Tibial artery (tissue), 4 donors: ENCODE data around the gene FTCDNL1.

Source experiments
- DNase-seq, 2 donors: peaks; one replicate each; pipeline ENCODE4 v3.0.0-alpha.2; 2019
- H3K27ac ChIP-seq, 2 donors: fragments of 200-600 bp; sonication (generic) in 1 of 2; 1 replicate in 1 of 2; 2 replicates in 1 of 2; pipeline ENCODE4 v1.5.1; 2018 to 2019; ENCODE audit warnings: mild to moderate bottlenecking in 1 of 2
- H3K27me3 ChIP-seq, 2 donors: fragments of 200-600 bp; sonication (generic) in 1 of 2; one replicate each; pipeline versions ENCODE4 v1.5.1 to v1.6.0; 2016 to 2019
- H3K36me3 ChIP-seq, 3 donors: fragments of 200-600 bp; sonication (generic) in 2 of 3; one replicate each; pipeline ENCODE4 v1.5.1; 2016 to 2019; ENCODE audit warnings: mild to moderate bottlenecking in 2 of 3
- H3K4me1 ChIP-seq, 4 donors: fragments of 200-600 bp; sonication (generic) in 2 of 4; 1 replicate in 3 of 4; 2 replicates in 1 of 4; pipeline ENCODE4 v1.5.1; 2016 to 2019
- H3K4me3 ChIP-seq, 2 donors: fragments of 200-600 bp; sonication (generic) in 1 of 2; 1 replicate in 1 of 2; 2 replicates in 1 of 2; pipeline ENCODE4 v1.5.1; 2018 to 2019; ENCODE audit warnings: mild to moderate bottlenecking in 2 of 2
- H3K9me3 ChIP-seq, 3 donors: fragments of 200-600 bp; sonication (generic) in 1 of 3; one replicate each; pipeline ENCODE4 v1.5.1; 2016 to 2019
- intact Hi-C: fragments of 100-400 bp; cut with DNase I; formaldehyde crosslinking; loops from one replicate; pipeline ENCODE4 v1.15.0; 2023; ENCODE audit warnings: low total_unique reads
- TF ChIP-seq, protein P1 (sequence below), 2 experiments: fragments of 200-600 bp in 1 of 2; fragments of 450-650 bp in 1 of 2; IDR thresholded peaks; one replicate each; pipeline ENCODE4 v1.5.1; 2017 to 2019; ENCODE audit warnings: antibody characterized with exemption in 2 of 2, mild to moderate bottlenecking in 1 of 2, moderate library complexity in 1 of 2

Gene FTCDNL1

DNA sequence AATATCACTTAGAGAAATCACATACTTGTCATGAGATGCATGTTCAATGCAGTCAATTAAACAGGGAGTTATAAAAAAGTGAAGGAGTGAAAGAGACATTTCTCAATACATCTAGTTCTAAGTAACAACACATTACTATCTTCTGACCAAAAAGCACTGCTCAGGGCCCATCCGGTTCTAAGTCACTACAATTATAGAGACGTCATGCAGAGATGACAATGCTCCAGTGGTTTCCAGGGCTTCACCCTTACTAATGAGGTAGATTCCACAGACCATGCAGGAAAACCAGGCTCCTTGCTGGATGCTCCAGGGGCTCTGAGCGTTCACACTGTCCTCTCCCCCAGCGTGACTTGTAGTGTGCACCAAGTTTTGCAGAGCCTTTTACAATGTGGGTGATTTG lies 88.0 kb downstream of the FTCDNL1 start:
- intact Hi-C loops = no loop called here
- Histone ChIP-seq H3K36me3 (no peaks in the 10 kb centered on the region), H3K27ac (no peak overlapping the region), H3K27me3 (no peaks in the 10 kb centered on the region), H3K4me1 (no peaks in the 10 kb centered on the region), H3K4me3 (no peak overlapping the region), H3K9me3 (no peaks in the 10 kb centered on the region)
- TF ChIP-seq, protein P1, sequence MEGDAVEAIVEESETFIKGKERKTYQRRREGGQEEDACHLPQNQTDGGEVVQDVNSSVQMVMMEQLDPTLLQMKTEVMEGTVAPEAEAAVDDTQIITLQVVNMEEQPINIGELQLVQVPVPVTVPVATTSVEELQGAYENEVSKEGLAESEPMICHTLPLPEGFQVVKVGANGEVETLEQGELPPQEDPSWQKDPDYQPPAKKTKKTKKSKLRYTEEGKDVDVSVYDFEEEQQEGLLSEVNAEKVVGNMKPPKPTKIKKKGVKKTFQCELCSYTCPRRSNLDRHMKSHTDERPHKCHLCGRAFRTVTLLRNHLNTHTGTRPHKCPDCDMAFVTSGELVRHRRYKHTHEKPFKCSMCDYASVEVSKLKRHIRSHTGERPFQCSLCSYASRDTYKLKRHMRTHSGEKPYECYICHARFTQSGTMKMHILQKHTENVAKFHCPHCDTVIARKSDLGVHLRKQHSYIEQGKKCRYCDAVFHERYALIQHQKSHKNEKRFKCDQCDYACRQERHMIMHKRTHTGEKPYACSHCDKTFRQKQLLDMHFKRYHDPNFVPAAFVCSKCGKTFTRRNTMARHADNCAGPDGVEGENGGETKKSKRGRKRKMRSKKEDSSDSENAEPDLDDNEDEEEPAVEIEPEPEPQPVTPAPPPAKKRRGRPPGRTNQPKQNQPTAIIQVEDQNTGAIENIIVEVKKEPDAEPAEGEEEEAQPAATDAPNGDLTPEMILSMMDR (IDR thresholded peaks at IDR 0.05) = no peak
- DNase-seq = no peak

DNA sequence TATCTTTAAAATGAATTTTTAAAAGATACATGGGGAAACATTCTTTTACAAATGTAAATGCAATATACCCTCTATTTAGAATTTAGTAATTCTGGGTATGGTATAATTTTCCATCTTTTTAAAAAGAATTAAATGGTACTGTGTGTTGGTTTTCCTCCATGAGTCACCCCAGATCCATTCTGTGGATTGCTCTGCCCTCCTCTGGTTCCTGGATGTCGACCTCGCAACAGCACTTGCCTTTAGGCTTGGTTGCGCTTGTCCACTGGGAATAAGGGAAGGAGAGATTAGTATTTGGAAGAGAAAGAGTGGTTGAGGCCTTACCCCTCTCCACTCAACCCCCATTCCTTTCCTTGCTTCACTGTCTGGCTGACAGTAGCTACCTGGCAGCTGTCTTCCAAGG lies 90.4 kb downstream of the FTCDNL1 start:
- H3K9me3 ChIP-seq = no peaks in the 10 kb centered on the region
- H3K27me3 ChIP-seq = no peaks in the 10 kb centered on the region
- DNase-seq = no peak
- H3K4me3 ChIP-seq = no peak overlapping the region
- H3K4me1 ChIP-seq = peaks cover 0 to 10% (median 0%) of the 10 kb centered on the region in 4 donors
- no peaks in the 10 kb centered on the region for H3K36me3 ChIP-seq
- H3K27ac ChIP-seq = no peak overlapping the region
- TF ChIP-seq, protein P1 (IDR thresholded peaks at IDR 0.05) = no peak
- intact Hi-C loops = no loop called here

DNA sequence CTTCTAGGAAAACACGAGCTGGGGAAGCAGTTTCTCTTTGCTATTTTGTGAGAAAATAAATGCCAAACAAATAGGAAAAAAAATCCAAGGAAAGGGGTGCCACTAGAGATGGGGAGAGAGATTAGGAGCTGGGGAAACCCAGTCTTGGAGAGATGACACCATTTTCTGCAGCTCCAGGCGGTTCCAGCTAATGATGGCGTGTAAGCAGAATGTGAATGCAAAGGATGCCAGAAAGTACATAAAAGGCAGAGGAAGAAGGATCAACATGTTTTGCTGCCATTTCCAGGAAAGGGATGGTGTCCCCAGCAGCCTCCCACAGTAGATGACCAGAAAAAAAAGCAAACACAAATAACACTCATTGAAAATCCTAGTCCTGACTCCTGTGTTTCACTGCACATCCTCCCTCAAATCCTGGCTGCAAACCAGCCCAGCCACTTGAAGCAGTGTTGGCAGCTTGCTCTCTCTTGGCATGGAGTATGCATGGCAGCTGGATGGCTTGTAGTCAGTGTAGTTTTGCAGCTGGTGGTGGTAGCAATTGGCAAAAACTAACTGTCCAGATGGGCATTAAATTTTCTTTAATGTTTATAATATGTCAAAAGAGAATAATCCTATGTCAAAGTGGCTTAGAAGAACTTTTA lies 93.6 kb downstream of the FTCDNL1 start:
- TF ChIP-seq, protein P1 (IDR thresholded peaks at IDR 0.05) = no peak
- peaks cover 0 to 6% of the 10 kb centered on the region in 2 donors for H3K27me3 ChIP-seq
- H3K4me1 ChIP-seq = peaks cover 0 to 10% (median 0%) of the 10 kb centered on the region in 4 donors
- H3K9me3 ChIP-seq = no peaks in the 10 kb centered on the region
- intact Hi-C loops = no loop called here
- H3K4me3 ChIP-seq = no peak overlapping the region
- H3K36me3 ChIP-seq = no peaks in the 10 kb centered on the region
- no peak overlapping the region for H3K27ac ChIP-seq
- no peak for DNase-seq

DNA sequence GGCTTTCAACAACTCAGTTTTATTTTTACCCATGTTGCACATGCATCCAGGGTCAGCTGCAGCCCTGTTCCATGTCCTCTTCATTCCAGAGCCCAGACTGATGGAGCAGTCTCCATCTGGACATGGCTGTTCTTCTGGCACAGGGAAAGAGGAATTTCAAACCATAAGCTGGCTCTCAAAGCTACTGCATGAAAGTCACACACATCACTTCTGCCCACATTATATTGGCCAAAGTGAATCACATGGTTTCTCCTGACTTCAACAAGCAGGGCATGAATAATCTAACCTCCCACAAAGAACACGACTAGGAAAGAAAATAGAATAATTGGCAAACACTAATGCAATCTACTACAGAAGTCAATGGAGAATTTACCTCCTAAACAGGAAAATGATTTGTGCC lies 94.2 kb downstream of the FTCDNL1 start:
- TF ChIP-seq, protein P1 (IDR thresholded peaks at IDR 0.05) = no peak
- Histone ChIP-seq H3K9me3 (no peaks in the 10 kb centered on the region), H3K27ac (no peak overlapping the region), H3K36me3 (no peaks in the 10 kb centered on the region), H3K27me3 (peaks cover 0 to 10% of the 10 kb centered on the region in 2 donors), H3K4me1 (peaks cover 0 to 10% (median 0%) of the 10 kb centered on the region in 4 donors), H3K4me3 (no peak overlapping the region)
- no peak for DNase-seq
- intact Hi-C loops = no loop called here

DNA sequence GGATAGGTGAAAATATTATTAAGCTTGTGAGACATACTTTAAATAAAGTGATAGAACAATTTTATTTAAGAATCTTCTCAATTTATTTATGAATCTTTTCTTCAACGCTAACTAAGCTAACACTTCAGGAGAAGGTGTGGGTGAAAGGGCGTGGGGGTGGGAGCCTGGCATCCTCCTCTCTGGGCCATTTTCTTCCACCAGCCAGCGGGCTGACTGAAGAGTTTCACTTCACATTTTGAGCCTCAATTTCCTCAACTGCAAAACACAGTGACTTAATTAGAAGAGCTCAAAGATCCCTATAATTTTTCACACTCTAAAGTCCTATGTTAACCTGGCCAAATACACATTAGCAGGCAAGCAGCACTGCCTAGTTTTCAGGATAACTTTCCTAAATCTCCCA lies 94.8 kb downstream of the FTCDNL1 start:
- no peak for DNase-seq
- peaks cover 0 to 11% of the 10 kb centered on the region in 2 donors for H3K27me3 ChIP-seq
- H3K4me1 ChIP-seq = peaks cover 0 to 10% (median 0%) of the 10 kb centered on the region in 4 donors
- intact Hi-C loops = no loop called here
- no peak overlapping the region for H3K27ac ChIP-seq
- no peak overlapping the region for H3K4me3 ChIP-seq
- no peaks in the 10 kb centered on the region for H3K36me3 ChIP-seq
- H3K9me3 ChIP-seq = no peaks in the 10 kb centered on the region
- TF ChIP-seq, protein P1 (IDR thresholded peaks at IDR 0.05) = no peak
